ENCODE results near the gene SLC29A2.

SLC29A2 gene

DNA sequence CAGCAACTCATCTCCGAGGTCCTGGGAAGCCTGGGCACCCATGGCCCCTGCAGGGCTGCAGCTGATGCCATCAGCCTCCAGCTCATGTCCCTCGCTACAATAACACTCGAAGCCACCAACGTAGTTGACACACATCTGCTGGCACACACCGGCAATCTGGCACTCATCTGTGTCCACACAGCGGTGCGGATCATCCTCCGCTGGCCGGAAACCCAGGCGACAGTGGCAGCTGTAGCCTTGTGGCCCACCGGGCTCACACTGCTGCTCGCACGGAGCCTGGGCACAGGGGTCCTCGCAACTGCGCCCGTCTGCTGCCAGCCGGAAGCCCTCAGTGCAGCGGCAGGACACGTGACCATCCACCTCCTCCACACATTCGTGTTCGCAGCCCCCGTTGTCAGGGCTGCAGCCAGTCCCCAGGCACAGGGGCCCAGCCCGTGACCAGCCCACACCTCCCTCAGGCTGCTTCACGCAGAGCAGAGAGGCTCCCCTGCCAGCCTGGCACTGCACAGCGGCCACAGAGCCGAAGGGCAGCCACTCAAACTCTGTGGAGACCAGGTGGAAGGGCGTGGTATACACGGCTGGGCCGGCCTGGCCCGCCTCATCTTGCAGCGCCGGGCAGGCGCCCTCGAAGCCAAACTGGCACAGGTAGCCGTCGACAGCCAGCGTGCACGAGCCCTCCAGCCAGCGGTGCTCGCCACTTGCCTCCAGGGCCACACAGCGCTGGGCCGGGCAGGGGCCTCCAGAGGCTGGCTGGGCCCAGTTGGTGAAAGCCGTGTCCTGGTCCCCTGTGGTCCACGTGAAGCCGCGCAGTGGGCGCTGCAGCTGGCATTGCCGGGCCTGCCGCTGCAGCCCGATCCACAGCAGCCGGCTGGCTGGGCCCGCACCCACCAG is 55.4 kb downstream of the SLC29A2 start:
- no peak overlapping the region for H3K27ac ChIP-seq (ENCODE audit: low read length)
- DNase-seq, result no peak
- H2AFZ ChIP-seq (ENCODE audit: low read length), result no peak overlapping the region
- H3K4me3 ChIP-seq (ENCODE audit: low read length), result no peak overlapping the region
- H3F3A ChIP-seq (ENCODE audit: insufficient read depth, low read length), result no peaks in the 10 kb centered on the region
- H3K9me2 ChIP-seq (replicated peaks; ENCODE audit: insufficient read depth, low read length), result no peaks in the 10 kb centered on the region
- no peak overlapping the region for H3K9ac ChIP-seq (ENCODE audit: low read length)
- H3K36me3 ChIP-seq (replicated peaks; ENCODE audit: insufficient read depth, low read length), result no peaks in the 10 kb centered on the region
- H4K20me1 ChIP-seq (ENCODE audit: insufficient read depth, low read length), result no peaks in the 10 kb centered on the region
- H3K4me1 ChIP-seq (ENCODE audit: low read length), result no peaks in the 10 kb centered on the region
- TF ChIP-seq, protein P1, sequence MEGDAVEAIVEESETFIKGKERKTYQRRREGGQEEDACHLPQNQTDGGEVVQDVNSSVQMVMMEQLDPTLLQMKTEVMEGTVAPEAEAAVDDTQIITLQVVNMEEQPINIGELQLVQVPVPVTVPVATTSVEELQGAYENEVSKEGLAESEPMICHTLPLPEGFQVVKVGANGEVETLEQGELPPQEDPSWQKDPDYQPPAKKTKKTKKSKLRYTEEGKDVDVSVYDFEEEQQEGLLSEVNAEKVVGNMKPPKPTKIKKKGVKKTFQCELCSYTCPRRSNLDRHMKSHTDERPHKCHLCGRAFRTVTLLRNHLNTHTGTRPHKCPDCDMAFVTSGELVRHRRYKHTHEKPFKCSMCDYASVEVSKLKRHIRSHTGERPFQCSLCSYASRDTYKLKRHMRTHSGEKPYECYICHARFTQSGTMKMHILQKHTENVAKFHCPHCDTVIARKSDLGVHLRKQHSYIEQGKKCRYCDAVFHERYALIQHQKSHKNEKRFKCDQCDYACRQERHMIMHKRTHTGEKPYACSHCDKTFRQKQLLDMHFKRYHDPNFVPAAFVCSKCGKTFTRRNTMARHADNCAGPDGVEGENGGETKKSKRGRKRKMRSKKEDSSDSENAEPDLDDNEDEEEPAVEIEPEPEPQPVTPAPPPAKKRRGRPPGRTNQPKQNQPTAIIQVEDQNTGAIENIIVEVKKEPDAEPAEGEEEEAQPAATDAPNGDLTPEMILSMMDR (IDR thresholded peaks at IDR 0.05; ENCODE audit: low read length), result no peak
- H3K79me2 ChIP-seq (ENCODE audit: low read length), result no peaks in the 10 kb centered on the region
- peaks cover 55% of the 10 kb centered on the region for H3K27me3 ChIP-seq (replicated peaks; ENCODE audit: insufficient read depth, low read length)
- no peak overlapping the region for H3K4me2 ChIP-seq (ENCODE audit: low read depth, low read length)
- H3K9me3 ChIP-seq (replicated peaks; ENCODE audit: insufficient read depth, low read length), result no peaks in the 10 kb centered on the region

DNA sequence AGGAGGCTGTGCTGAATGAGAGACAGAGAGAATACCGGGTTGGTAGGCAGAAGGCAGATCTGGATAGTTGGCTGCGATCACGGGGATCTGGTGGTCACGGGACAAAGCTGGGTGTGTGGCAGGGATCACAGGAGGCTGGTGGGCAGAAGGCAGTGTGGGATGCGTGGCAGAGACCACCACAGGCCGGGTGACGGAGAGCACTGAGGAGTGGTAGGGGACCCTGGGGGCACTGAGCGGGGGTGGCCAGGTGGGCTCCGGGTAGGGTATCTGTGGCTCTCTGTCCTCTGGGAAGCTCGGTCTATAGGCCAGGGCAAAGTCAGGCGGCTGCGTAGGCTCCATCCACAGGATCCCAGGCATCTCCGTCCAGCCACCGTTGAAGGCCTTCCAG is 56.1 kb downstream of the SLC29A2 start:
- no peaks in the 10 kb centered on the region for H4K20me1 ChIP-seq (ENCODE audit: insufficient read depth, low read length)
- H3K4me2 ChIP-seq (ENCODE audit: low read depth, low read length), result no peak overlapping the region
- no peaks in the 10 kb centered on the region for H3K9me2 ChIP-seq (replicated peaks; ENCODE audit: insufficient read depth, low read length)
- H3K79me2 ChIP-seq (ENCODE audit: low read length), result no peaks in the 10 kb centered on the region
- no peak overlapping the region for H3K9ac ChIP-seq (ENCODE audit: low read length)
- peaks cover 61% of the 10 kb centered on the region for H3K27me3 ChIP-seq (replicated peaks; ENCODE audit: insufficient read depth, low read length)
- no peak overlapping the region for H3K4me3 ChIP-seq (ENCODE audit: low read length)
- TF ChIP-seq EZH2phosphoT487 (IDR thresholded peaks at IDR 0.05; ENCODE audit: low read length), result no peak
- no peak for TF ChIP-seq EZH2 (optimal IDR thresholded peaks at IDR 0.05; ENCODE audit: low read depth, low read length)
- TF ChIP-seq, protein P1 (IDR thresholded peaks at IDR 0.05; ENCODE audit: low read length), result no peak
- no peak overlapping the region for H3K27ac ChIP-seq (ENCODE audit: low read length)
- no peak for DNase-seq
- H3K4me1 ChIP-seq (ENCODE audit: low read length), result no peaks in the 10 kb centered on the region
- H3K36me3 ChIP-seq (replicated peaks; ENCODE audit: insufficient read depth, low read length), result no peaks in the 10 kb centered on the region
- H3K9me3 ChIP-seq (replicated peaks; ENCODE audit: insufficient read depth, low read length), result no peaks in the 10 kb centered on the region
- H3F3A ChIP-seq (ENCODE audit: insufficient read depth, low read length), result no peaks in the 10 kb centered on the region
- H2AFZ ChIP-seq (ENCODE audit: low read length), result no peak overlapping the region

DNA sequence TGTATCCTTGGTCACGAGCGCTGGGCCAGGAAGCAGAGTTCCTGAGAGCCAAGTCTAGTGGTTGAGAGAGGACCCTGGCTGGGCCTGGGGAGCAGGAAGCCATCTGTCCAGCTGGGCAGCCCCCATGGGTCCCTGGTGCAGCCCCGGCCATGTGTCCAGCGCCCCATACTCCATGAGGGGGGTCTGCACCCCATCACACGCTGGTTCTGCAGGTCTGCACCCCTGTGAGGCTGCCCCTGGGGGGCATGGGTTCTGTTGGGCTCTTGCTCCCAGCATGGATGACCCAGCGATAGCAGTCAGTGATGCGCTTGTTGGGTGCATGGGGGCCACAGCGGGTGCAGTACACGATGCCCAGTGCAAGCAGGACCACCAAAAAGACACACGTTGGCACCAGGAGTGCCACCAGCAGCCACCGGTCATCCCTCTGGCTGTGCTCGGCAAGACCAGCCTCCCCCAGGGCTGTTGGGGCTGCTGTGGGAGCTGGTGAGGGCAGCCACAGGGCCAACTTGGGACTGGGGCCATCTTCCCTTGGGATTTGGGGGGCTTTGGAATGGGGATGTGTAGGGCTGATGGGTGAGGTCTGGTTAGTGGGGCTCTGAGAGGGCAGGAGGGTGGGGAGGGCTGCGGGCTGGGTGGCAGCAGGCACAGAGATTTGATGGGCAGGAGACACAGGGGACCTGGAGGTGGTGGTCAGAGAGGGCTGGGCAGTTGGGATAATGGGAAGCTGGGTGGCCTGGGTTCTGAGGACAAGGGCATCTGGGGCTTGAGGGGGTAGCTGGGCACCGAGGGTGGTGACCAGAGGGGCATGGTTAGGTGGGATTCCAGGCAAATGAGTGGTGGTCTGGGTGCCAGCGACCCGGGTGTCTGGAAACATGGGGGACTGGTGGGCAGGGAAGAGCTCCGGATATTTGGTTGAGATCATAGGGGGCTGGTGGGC is 56.7 kb downstream of the SLC29A2 start:
- no peaks in the 10 kb centered on the region for H3K4me1 ChIP-seq (ENCODE audit: low read length)
- H3K4me2 ChIP-seq (ENCODE audit: low read depth, low read length), result no peak overlapping the region
- H3K79me2 ChIP-seq (ENCODE audit: low read length), result no peaks in the 10 kb centered on the region
- no peak overlapping the region for H3K4me3 ChIP-seq (ENCODE audit: low read length)
- H3K27ac ChIP-seq (ENCODE audit: low read length), result no peak overlapping the region
- no peaks in the 10 kb centered on the region for H4K20me1 ChIP-seq (ENCODE audit: insufficient read depth, low read length)
- H2AFZ ChIP-seq (ENCODE audit: low read length), result no peak overlapping the region
- H3K9me2 ChIP-seq (replicated peaks; ENCODE audit: insufficient read depth, low read length), result no peaks in the 10 kb centered on the region
- DNase-seq, result no peak
- no peak overlapping the region for H3K9ac ChIP-seq (ENCODE audit: low read length)
- no peaks in the 10 kb centered on the region for H3K9me3 ChIP-seq (replicated peaks; ENCODE audit: insufficient read depth, low read length)
- H3K36me3 ChIP-seq (replicated peaks; ENCODE audit: insufficient read depth, low read length), result no peaks in the 10 kb centered on the region
- no peaks in the 10 kb centered on the region for H3F3A ChIP-seq (ENCODE audit: insufficient read depth, low read length)
- TF ChIP-seq EZH2 (optimal IDR thresholded peaks at IDR 0.05; ENCODE audit: low read depth, low read length) (no peak), EZH2phosphoT487 (IDR thresholded peaks at IDR 0.05; ENCODE audit: low read length) (no peak)
- TF ChIP-seq, protein P1 (IDR thresholded peaks at IDR 0.05; ENCODE audit: low read length), result no peak
- H3K27me3 ChIP-seq (replicated peaks; ENCODE audit: insufficient read depth, low read length), result peaks cover 66% of the 10 kb centered on the region
